Suppressor macrophage treated with lipopolysaccharide for 1 hour (primary cell): ENCODE measurements around the gene SLC4A8.
"Not testable (repeated sequence)": the region's sequence is repeated elsewhere in the genome, so short reads cannot be mapped to it uniquely, and the experiment has no call there.

Experiments used
- DNase-seq, 3 donors: peaks; one replicate each; pipeline ENCODE4 v3.0.0-alpha.2; 2020 to 2022

The SLC4A8 gene

GRCh38 chr12:51482929-51483697 lies 58.5 kb downstream of the SLC4A8 start:
- DNase-seq, result no peak

GRCh38 chr12:51484119-51484518 lies 59.5 kb downstream of the SLC4A8 start:
- no peak for DNase-seq

GRCh38 chr12:51488281-51488680 lies 63.6 kb downstream of the SLC4A8 start:
- no peak for DNase-seq

GRCh38 chr12:51493281-51493680 lies 68.7 kb downstream of the SLC4A8 start:
- no peak for DNase-seq

- DNase-seq, result peak; percentile 52 to 71 (median 69)
Observed at GRCh38 chr12:51496895-51497294, 72.3 kb downstream of the SLC4A8 start.

GRCh38 chr12:51504851-51505250 lies 80.2 kb downstream of the SLC4A8 start:
- DNase-seq, result no peak

- no peak for DNase-seq
Observed at GRCh38 chr12:51505360-51506105, 80.9 kb downstream of the SLC4A8 start.

- DNase-seq, result no peak
Observed at GRCh38 chr12:51507178-51507577, 82.5 kb downstream of the SLC4A8 start.

- DNase-seq, result no peak
Observed at GRCh38 chr12:51508285-51508684, 83.7 kb downstream of the SLC4A8 start.

- no peak for DNase-seq
Observed at GRCh38 chr12:51511546-51512260, 87.1 kb downstream of the SLC4A8 start.

- DNase-seq, result no peak
Observed at GRCh38 chr12:51512438-51512837, 87.8 kb downstream of the SLC4A8 start.

- DNase-seq, result not testable (repeated sequence)
Observed at GRCh38 chr12:51515037-51515436, 90.4 kb downstream of the SLC4A8 start.

- DNase-seq, result no peak
Observed at GRCh38 chr12:51517316-51517715, 92.7 kb downstream of the SLC4A8 start.

- DNase-seq, result no peak
Observed at GRCh38 chr12:51517800-51518199, 93.2 kb downstream of the SLC4A8 start.

GRCh38 chr12:51519755-51520154 lies 95.1 kb downstream of the SLC4A8 start:
- no peak for DNase-seq

- no peak for DNase-seq
Observed at GRCh38 chr12:51520576-51521325, 96.1 kb downstream of the SLC4A8 start.

GRCh38 chr12:51521554-51522276 lies 97.1 kb downstream of the SLC4A8 start:
- no peak for DNase-seq

- no peak for DNase-seq
Observed at GRCh38 chr12:51522696-51523095, 98.1 kb downstream of the SLC4A8 start.

- no peak for DNase-seq
Observed at GRCh38 chr12:51524386-51524901, 99.8 kb downstream of the SLC4A8 start.

- no peak for DNase-seq
Observed at GRCh38 chr12:51525518-51525917, 100.9 kb downstream of the SLC4A8 start.

- peak; percentile 42 to 54 (median 54) for DNase-seq
Observed at GRCh38 chr12:51527966-51528365, 103.3 kb downstream of the SLC4A8 start.
